Progenitor cell of endocrine pancreas (in vitro differentiated cells): ENCODE data around the gene PDIA4. TPM values are rescaled to one million over a fixed set of nuclear protein-coding genes. Genes with fewer than 3 reads are reported as not detected.
"Not testable (repeated sequence)": the region's sequence is repeated elsewhere in the genome, so short reads cannot be mapped to it uniquely, and the experiment has no call there.

Experiments
- DNase-seq: peaks from one replicate; pipeline ENCODE4 v3.0.0; 2021; ENCODE audit warnings: low spot score; ENCODE audit not compliant: unreplicated experiment
- H3K27ac Mint-ChIP-seq: 2 replicates; pipeline ENCODE4 v1.8.0; 2021; ENCODE audit warnings: mild to moderate bottlenecking, moderate library complexity, mixed read lengths
- H3K27me3 Mint-ChIP-seq: 2 replicates; pipeline ENCODE4 v1.8.0; 2021; ENCODE audit warnings: mixed read lengths
- H3K36me3 Mint-ChIP-seq: 2 replicates; pipeline ENCODE4 v1.8.0; 2022; ENCODE audit warnings: mixed read lengths; ENCODE audit not compliant: insufficient read depth
- H3K4me1 Mint-ChIP-seq: 2 replicates; pipeline ENCODE4 v1.8.0; 2021; ENCODE audit warnings: low read depth, mixed read lengths
- H3K4me3 Mint-ChIP-seq: 2 replicates; pipeline ENCODE4 v1.8.0; 2021; ENCODE audit warnings: low read depth, mild to moderate bottlenecking, moderate library complexity, mixed read lengths
- H3K9me3 Mint-ChIP-seq: 2 replicates; pipeline ENCODE4 v1.8.0; 2021; ENCODE audit warnings: low read depth, mixed read lengths
- CTCF ChIP-seq: fragments of 200-600 bp; sonication (generic); IDR thresholded peaks from one replicate; pipeline ENCODE4 v1.5.0; 2021; ENCODE audit warnings: antibody characterized with exemption, mild to moderate bottlenecking; ENCODE audit not compliant: unreplicated experiment
- total RNA-seq: library from RNA; stranded (reverse); gene quantifications from 2 replicates; pipeline ENCODE4 v1.2.1, GENCODE V29; 2021

PDIA4 gene
- total RNA-seq, 1 donor from 2014 or later = 238 TPM

- Mint-ChIP-seq H3K36me3 (no peaks in the 10 kb centered on the region), H3K4me1 (peaks cover 23% of the 10 kb centered on the region), H3K9me3 (peaks cover 5% of the 10 kb centered on the region), H3K4me3 (peak overlapping the region; percentile 93), H3K27me3 (peaks cover 15% of the 10 kb centered on the region), H3K27ac (peak overlapping the region; percentile 98)
- DNase-seq = peak; percentile 21
- TF ChIP-seq CTCF = no peak
Observed at GRCh38 chr7:148982654-148983199, 45.6 kb downstream of the PDIA4 start.

- TF ChIP-seq CTCF = no peak
- H3K36me3 Mint-ChIP-seq = no peaks in the 10 kb centered on the region
- H3K4me1 Mint-ChIP-seq = peaks cover 16% of the 10 kb centered on the region
- peaks cover 5% of the 10 kb centered on the region for H3K9me3 Mint-ChIP-seq
- DNase-seq = no peak
- no peak overlapping the region for H3K4me3 Mint-ChIP-seq
- H3K27ac Mint-ChIP-seq = no peak overlapping the region
- H3K27me3 Mint-ChIP-seq = peaks cover 15% of the 10 kb centered on the region
Observed at GRCh38 chr7:148979827-148980226, 48.5 kb downstream of the PDIA4 start.

GRCh38 chr7:148979072-148979471 is 49.2 kb downstream of the PDIA4 start:
- peaks cover 15% of the 10 kb centered on the region for H3K27me3 Mint-ChIP-seq
- TF ChIP-seq CTCF = peak; percentile 20
- H3K36me3 Mint-ChIP-seq, H3K9me3 Mint-ChIP-seq, H3K4me3 Mint-ChIP-seq, H3K4me1 Mint-ChIP-seq, H3K27ac Mint-ChIP-seq, DNase-seq: not testable (repeated sequence)

- Mint-ChIP-seq H3K27me3 (peaks cover 15% of the 10 kb centered on the region), H3K4me1 (no peaks in the 10 kb centered on the region), H3K27ac (no peak overlapping the region), H3K36me3 (no peaks in the 10 kb centered on the region), H3K4me3 (no peak overlapping the region), H3K9me3 (peaks cover 5% of the 10 kb centered on the region)
- DNase-seq = no peak
- no peak for TF ChIP-seq CTCF
Observed at GRCh38 chr7:148978091-148978490, 50.2 kb downstream of the PDIA4 start.

- no peaks in the 10 kb centered on the region for H3K4me1 Mint-ChIP-seq
- DNase-seq = no peak
- TF ChIP-seq CTCF = no peak
- no peak overlapping the region for H3K27ac Mint-ChIP-seq
- no peaks in the 10 kb centered on the region for H3K36me3 Mint-ChIP-seq
- H3K4me3 Mint-ChIP-seq = no peak overlapping the region
- H3K9me3 Mint-ChIP-seq = peaks cover under 1% of the 10 kb centered on the region
- peaks cover 13% of the 10 kb centered on the region for H3K27me3 Mint-ChIP-seq
Observed at GRCh38 chr7:148975896-148976295, 52.4 kb downstream of the PDIA4 start.
